HG02970 (cell line): Measurements from ENCODE around the gene JADE1.

Experiments used
- ATAC-seq: cut with Tn5 transposase; IDR thresholded peaks from one replicate; pipeline ENCODE4 v1.9.1; 2021; ENCODE audit warnings: mild to moderate bottlenecking, moderate library complexity, moderate number of reproducible peaks; ENCODE audit not compliant: unreplicated experiment, low FRiP score

The JADE1 gene

DNA sequence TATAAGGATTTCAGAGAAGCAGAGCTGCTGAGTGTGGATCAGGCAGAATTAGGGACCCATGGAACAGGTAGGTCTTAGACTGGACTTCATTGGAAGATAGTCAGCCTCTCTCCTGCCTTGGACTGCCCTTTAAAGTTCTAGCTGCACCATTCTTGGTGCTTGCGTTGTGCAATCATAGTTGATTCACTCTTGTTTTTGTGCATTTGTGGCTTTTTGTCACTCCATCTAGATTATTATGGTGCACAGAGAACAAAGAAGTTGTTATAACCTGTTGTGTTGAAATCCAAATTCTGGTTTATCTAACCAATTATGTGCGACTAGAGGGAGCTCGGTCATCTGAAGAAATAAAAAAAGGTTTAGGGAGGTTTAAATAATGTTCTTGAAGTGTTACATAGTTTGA is 59.3 kb downstream of the JADE1 start:
- ATAC-seq: no peak

DNA sequence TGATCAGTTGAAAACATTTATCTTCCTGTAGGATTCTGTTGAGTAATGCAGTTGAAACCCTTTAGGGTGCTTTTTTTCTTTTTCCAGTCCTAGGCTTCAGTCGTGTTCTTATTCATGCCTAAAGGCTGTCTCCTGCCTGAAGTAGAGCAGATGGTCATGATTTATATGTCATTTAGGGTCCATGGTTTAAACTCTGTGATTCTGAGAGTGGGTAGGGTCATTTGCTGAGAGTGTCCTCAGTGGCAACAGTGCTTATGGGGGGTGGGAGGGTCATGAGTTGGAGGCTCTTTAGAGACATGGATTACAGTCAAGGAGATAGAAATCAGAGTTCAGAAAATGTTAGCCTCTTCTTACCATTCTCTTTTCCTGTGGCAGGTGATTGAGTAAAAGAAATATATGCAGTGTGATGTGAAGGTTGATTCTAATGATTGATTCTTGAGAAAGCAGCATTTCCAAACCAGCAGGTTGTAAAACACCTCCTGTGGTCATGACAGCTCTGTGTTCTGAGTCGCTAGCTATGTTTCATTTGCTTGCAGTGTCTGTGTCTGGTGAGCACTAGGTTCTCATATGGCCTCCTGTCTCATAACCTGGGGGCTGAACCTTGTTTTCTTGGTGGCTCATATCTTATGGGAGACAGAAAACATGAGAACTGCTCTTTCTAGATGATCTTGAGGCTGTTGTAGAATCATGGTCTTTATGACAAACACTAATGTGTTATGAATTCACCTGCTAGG is 60.4 kb downstream of the JADE1 start:
- no peak for ATAC-seq

DNA sequence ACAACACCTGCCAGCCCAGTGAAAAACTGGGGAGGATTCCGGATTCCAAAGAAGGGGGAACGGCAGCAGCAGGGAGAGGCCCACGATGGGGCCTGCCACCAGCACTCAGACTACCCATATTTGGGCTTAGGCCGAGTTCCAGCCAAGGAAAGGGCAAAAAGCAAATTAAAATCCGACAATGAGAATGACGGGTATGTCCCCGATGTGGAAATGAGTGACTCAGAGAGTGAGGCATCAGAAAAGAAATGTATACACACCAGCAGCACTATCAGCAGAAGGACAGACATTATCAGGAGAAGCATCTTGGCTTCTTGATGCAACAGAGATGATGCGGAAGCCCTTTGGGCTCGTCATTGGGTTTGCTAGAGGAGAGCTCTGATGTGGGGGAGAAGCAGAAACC is 62.4 kb downstream of the JADE1 start:
- no peak for ATAC-seq

DNA sequence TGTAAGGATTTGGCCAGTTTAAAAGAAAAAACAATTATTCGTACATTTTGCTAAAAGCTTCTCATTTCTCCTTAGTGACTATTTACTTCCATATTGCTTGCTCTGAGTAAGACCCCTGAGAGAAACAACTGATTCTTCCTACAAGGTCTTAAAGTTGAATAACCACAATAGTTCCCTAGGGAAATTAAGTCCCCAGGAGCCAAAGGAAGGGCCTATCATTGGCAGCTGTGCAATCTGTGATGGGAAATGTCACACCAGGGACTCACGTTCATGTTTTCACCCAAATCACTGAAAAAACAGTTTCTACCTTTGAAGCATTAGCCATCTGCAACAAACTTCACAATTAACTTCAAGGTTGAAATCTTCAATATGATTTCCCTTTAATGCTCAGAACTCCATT is 66.7 kb downstream of the JADE1 start:
- no peak for ATAC-seq

DNA sequence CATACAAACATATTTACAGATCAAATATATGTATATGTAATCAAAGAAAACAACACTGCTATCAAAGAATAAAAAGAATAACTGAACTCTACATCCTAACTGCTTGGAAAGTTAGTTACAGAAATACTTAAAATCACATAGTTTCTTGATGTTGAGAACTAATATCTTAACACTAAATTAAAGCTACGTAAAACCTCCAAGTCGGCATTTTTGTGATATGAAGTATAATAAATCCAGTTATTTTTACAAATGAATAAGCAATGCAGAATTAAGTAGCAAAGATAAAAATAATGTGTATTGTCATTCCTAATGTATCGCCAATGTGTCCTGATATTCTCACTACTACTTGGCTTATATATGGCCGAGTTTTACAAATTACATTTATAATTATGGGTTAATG is 68.4 kb downstream of the JADE1 start:
- ATAC-seq: no peak

DNA sequence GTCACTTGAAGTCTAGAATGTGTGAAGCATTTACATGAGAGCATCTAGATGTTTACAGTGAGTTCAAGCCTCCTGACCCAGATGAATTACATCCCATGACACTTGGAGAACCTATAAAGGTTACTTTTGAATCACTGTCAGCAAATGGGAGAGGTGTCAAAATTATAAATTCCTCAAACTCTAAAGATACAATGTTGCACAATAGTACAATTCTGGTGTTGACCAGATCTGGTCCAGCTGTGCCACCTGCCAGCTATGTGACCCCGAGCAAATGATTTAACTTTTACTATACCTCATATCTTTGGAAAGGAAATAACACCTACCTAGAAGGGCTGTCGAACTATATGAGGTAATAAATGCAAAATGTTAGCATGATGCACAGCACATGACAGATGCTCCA is 69.8 kb downstream of the JADE1 start:
- ATAC-seq: no peak

DNA sequence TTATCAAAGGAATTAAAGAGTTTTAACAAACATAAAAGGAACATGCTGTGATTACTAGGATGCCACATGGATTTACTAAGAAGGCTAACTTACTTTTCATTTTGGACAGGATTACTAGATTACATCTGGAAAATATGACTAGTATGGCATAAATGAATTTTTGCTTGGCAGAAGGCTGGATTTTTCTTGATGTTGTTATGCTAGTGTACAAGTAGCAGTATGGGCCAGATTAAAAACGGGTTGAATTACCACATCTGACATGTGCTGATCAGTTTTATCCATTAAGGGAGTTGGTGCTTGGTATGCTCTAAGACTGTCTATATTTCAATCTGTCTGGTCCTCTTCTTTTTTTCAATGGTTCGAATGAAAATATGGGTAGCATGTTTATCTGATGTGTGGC is 70.5 kb downstream of the JADE1 start:
- ATAC-seq: no peak

DNA sequence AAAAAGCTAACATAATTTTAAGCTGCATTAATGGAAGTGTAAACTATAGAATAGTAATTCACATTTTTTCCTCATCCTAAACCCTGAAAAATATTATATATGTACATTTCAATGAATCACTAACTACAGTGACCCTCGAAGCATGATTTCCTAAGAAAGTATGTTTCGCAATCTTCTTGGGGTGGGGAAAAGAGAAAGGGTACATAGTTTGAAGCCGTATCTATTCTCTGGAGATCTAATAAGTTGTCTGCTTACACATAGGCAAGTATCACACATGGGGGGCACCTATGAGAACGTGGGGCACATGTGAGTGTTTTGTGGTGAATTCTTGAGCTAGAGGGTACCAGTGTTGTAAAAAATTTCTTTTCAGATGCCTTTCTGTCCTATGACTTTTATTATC is 71.2 kb downstream of the JADE1 start:
- ATAC-seq: no peak

DNA sequence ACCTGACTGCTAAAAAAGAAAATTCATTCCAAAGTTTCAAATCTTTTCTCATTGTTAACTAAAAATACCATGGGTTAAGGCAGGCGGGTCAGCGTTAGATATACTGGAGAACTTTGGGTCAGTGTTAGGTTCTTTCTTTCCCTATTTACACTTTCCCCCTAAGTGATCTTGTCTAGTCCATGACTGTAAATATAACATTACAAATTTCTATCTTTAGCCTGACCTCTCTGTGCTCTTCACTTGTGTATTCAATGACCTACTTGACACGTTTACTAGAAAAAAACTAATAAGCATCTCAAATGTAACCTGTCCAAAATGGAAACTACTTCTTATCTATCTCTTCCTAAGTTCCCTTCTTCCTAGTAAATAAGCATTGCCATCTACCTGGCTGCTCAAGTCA is 95.3 kb downstream of the JADE1 start:
- no peak for ATAC-seq

DNA sequence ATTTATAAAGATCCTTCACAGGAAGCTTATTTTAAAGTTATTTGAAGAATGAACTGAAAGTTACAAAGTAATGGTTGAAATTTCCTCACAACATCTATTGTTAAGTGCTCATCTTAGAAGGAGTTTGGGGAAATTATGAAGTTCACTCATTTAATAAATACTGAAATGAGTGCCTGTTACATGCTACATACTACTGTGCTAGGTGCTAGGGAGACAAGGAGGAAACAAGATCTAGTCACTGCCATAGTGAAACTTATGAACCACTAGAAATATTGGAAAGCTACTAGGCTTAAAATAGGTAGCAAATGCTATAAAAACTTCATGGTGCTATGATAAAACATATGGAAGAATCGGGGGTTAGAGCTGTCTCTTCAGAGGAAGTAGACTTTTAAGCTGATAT is 97.1 kb downstream of the JADE1 start:
- ATAC-seq: no peak

DNA sequence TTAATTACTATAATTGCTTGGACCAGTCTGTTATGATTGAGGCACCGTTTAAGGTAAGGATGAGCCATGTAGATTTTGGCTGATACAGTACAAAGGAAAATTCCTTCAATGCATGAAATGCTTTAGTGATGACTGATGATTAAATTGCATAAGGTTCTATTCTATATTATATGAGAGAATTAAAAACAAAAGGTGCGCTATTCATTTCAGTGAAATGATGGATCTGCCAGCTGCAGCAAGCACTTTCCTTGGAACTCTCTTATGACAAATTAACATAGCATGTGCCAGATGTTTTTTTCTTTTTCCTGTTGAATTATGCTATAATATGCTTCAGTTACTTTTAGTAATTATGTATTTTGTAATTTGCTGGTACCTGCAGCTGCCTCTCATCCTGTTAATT is 98.5 kb downstream of the JADE1 start:
- no peak for ATAC-seq

DNA sequence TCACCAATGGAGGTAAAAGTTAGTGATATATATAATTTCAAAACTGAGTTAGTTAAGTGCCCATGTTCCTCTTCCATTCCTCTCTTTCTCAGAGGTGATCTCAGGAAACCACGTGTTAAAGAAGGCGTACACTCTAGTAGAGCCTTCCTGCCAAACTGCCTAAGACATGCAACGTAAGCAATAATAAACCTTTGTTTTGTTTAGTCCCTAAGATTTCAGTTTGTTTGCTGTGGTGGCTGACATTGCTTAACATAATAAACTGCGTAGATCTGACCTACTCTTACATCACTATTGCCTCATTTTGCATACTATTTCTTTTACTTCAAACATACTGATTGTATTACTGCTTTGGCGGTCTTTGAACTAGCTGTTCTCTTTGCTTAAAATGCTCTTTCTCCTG is 99.2 kb downstream of the JADE1 start:
- ATAC-seq: no peak

DNA sequence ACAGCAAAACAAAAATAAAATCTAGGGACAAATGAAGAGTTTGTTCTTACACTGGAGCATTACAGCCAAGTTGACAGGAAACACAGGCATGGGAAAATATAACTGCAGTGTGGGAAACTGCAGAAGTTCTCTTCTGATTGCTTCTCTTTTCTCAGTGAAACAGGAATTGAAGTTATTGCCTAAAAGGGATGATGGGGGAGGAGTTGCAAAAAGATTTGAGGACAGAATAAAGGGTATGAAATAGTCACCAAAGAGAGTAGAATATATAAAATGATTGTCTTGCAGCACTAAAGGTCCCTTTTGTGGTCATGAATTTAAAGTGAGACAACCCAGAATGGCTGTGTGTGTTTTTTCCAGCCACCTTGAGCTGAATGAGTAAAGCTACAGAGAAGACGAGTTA is 103.7 kb downstream of the JADE1 start:
- ATAC-seq: no peak

DNA sequence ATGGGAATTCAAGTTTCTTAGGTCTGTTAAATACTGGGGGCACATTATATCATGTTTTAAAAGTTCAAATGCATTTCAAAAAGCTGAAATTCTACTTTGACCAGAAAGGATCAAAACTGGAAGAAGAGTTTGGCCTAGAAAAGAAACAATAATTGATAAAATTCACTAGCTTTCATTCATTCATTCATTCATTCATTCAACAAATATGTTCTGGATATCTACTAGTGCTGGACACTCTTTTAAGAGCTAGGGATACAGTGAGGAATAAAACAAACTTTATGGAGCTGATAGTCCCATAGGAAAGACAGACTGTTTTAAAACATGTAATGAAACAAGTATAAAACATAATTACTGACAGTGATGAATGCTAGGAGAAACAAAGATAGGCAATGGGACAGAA is 106.0 kb downstream of the JADE1 start:
- no peak for ATAC-seq

DNA sequence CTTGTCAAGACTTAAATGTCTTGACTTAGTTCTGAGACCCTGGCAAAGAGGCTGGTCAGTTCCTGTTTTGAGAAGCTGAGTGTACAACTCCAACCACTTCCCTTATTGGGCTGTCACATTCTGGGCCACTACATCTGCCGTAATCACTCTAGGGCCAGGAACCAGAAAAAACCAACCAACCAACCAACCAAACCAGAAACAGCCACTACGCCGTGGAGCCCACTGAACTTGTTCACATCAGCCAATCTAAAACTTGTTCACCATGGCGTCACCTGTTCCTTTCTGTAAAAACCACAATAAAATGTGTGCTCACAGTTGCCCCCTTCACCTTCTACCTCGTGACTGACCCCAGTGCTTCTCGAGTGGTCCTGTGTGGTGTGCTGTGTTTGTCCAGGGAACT is 107.3 kb downstream of the JADE1 start:
- peak; percentile 72 for ATAC-seq

DNA sequence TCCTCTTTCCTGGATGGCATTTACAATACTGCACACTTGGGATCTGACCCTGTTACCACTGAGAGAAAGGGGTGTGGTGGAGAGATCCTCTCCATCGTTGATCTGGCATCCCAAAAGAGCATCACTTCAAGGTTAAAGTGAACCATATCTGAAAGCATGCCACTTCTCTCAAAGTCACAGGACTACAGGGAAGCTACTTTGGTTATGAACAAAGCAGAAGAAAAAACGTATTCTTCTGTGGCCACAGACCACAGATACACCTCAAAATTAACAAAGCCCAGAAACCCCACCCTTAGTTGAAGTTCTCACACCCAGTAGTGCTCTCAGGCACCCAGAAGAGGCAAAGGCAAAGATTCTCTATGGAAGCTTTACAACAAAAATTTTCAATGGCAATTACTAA is 108.3 kb downstream of the JADE1 start:
- no peak for ATAC-seq

DNA sequence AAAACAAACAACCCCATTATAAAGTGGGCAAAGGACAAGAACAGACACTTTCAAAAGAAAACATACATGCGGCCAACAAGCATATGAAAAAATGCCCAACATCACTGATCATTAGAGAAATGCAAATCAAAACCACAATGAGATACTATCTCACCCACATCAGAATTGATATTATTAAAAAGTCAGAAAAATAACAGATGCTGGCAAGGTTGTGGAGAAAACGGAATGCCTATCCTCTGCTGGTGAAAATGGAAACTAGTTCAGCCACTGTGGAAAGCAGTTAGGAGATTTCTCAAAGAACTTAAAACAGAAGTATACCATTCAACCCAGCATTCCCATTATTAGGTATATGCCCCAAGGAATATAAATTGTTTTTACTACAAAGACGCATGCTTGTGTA is 112.5 kb downstream of the JADE1 start:
- ATAC-seq: no peak
